Dermis microvascular lymphatic vessel endothelial cell (primary cell): Measurements from ENCODE around the gene HOXA7. TPM values are rescaled to one million over a fixed set of nuclear protein-coding genes. Genes with fewer than 3 reads are reported as not detected.

ENCODE experiments used
- DNase-seq, 2 donors: peaks; one replicate each; pipeline versions ENCODE4 v3.0.0 to v3.0.0-alpha.2; 2010; ENCODE audit warnings: low read depth in 2 of 2
- total RNA-seq: library from RNA; depleted of rRNA; stranded (reverse); fragments of >200 nt; gene quantifications from 2 replicates; pipeline ENCODE4 v1.2.1, GENCODE V29; 2014

HOXA7 gene
- total RNA-seq, 1 donor from 2014 or later, result 1.0 TPM

DNA sequence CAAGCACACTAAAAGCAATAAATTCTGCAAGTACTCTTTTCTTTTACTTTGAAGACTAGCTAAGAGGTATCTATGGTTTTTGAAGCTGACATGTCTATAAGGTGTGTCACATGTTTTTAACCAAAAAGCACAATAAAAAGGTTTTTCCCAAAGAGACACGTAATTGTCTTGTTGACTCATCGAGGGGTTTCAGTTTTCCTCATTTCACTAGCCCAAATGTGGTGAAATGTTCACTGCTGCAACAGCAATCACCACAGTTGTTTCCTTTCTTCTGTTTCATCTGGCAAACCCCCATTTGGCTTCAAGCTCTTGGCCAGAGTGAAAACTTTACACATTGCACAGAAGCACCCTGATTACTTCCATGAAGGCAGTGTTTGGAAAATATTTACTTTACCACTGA lies 22.1 kb downstream of the HOXA7 start:
- DNase-seq, result peak; percentile 87 to 88

DNA sequence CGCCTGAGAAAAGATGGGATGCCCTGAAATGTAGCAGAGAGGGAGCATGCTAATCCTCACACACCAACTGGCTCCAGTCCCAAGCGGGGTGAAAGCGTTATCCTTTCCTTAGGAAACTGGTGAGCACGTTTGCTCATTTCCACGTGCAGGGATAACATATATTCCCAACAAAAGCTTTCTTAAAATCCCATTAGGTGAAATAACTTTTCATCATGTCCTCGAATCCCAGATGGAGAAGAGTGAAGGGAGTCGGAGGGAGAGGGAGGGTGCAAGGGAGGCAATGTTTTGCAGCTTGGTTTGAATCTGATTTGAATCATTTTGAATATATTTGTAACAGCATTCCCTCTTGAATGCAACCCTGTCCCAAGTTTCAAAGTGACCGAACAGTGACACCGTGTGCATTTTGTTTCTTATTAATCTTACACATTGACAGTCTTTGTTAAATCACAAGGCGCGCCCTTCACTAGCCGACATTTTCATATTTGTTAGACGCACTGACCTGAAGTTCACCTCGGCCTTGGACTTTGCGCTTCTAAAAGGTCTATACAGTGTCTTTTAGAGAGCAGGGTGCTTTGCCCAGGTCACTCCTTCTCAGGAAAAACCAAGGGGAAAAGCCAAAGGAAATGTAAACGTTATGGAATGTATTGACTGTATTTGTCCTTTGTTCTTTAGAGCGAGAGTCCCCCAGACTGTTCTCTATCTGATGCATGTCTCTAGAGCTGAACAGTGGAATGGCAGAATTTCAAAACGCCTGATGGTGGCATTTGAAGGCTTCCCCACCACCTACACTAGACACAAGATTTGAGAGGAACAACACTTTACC lies 22.9 kb downstream of the HOXA7 start:
- DNase-seq, result peak in 1 of 2 donors; percentile 37

DNA sequence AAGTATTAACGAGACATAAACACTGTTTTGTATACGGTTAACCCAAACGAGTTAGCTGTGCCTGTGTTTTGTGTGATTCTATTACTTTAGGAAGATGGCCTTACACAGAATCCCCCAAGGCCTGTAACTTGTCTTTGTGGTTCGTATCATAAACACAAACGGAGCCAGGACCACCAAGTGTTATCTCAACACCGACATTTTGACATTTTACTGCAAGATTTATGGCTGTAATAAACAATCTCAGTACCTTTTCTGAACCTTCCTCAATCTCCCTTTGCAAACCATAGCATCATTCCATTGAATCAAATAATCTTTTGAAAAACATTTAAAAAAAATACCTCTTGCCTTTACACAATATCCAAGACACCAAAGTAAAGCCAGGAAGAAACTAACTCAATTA lies 23.5 kb downstream of the HOXA7 start:
- DNase-seq, result no peak

GRCh38 chr7:27132214-27132613 lies 24.3 kb downstream of the HOXA7 start:
- no peak for DNase-seq

DNA sequence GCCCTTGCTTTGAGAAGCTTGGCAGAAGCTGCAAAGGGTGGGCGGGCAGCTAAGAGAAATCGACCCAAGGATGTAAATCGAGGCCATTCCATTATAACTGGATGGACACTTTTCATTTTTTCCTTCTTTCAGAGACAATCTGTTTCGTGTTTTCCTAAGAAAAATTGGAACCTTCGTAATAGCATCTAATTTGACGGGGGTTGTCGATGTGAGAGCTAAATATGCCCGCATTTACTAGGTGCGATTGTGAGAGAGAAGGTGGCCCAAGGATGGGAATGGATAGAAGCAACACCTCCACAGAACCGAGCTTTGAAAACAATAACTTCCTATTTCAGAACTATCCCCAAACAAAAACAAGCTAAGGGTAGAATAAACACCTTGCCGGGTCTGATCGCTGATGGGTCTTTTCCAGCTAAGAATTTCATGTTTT lies 25.1 kb downstream of the HOXA7 start:
- DNase-seq, result no peak

- DNase-seq, result peak; percentile 71 to 94
Observed at GRCh38 chr7:27130540-27131389, 25.7 kb downstream of the HOXA7 start, which contains the start of gene HOXA4. Gene HOXA4 (minus strand): TSS chr7:27130757. CDS start chr7:27130733, 24 bp downstream.

DNA sequence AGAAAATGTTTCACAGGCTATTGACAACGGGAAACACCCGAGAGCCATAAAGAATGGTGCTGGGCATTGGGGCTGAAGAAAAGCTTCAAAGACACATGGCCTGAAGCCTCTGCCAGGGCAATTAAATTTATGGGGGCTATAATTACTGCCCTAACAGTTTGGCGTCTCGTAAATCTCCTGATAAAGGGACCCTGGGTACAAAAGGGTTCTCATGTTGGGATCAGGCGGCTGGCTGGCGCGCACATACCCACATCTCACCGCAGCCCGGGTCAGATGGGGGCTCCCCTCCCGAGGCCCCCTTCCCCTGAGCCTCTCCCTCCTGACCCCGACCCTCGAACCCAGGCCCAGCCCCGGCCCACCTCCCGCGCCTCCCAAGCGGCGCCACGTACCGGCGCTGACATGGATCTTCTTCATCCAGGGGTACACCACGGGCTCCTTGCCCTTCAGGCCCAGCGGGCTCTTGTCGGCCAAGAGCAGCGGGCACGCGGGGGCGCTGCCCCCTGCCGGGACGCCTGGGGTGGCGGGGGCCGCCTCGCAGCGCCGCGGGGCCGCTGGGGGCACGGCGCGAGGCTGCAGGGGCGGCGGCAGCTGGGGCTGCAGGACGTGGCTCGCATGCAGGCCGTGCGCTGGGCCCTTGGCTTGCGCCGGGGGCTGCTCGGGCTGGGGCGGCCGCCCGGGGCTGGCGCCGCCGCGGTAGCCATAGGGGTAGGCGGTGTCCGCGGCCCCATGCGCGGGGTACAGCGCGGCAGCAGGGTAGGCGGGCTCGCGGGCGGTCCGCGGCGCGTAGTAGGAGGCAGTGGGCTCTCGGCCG lies 26.5 kb downstream of the HOXA7 start:
- peak in 1 of 2 donors; percentile 71 for DNase-seq

DNA sequence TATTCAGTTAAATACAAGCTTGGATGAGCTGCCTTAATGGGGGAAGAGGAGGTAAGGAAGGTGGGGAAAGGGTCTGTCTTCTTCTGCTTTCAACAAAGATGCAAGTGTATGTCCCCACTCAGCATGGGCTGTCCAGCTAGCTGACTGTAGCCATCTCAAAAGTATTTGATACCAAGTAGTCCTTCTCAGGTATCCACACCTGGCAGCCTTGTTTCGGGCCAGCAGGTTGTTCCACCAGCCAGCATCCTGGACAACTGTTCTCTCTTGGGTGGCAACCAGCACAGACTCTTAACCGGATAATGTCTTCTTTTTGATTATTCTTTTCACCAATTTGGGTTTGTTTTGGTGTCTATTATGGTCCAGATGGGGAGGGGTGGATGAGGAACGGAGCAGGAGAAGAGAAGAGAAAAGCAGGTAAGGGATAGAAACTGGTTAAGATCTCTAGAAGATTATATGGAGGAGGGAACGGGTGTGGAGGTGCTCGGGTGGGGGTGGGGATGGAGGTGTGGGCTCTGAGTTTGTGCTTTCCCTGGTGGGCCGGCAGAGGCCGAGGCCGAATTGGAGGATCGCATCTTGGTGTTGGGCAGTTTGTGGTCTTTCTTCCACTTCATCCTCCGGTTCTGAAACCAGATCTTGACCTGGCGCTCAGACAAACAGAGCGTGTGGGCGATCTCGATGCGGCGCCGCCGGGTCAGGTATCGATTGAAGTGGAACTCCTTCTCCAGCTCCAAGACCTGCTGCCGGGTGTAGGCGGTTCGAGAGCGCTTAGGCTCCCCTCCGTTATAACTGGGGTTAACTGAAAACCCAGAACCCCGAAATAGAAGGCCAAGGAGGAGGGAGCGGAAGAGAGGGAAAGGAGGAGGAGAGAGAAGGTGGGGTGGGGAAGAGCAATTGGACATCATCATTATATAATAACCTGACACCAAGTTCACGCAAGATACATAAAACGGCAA lies 27.4 kb downstream of the HOXA7 start:
- DNase-seq, result no peak

DNA sequence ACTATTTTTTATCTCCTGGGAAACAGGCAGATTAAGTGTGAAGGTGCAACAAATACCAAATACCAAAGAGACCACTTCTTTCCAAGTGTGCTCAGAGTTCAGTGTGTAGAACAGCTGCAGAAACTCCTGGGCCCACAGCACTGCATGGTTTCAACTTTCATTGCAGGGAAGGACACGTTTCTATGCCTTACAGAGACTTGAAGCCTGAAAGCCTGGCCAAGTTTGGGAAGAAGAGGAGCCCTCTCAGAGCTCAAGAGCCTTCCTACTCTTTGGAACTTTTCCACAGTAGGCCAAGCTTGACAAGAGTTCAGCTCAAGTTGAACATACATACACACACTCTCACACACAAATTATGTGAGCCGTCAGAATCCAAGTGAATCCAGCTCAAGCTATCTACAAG lies 28.4 kb downstream of the HOXA7 start:
- no peak for DNase-seq

- no peak for DNase-seq
Observed at GRCh38 chr7:27126596-27127327, 29.7 kb downstream of the HOXA7 start.

DNA sequence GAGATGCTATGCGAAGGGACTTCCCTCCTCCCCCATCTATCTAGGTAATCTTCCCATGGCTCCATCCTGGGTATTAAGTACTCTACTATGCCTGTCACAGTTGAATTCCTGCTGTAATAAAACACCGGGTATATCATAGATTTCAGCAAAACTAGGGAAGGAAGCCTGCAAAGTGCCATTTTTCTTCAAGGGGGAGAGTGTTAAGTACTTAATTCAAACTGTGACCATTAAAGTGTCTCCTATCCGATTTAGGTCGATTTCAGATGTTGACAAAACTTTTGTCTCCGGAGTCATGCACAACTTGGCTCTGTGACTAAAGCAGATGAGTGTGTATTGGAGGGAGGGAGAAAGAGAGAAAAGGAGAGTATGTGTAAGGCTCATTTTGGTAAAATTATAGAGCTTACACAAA lies 30.5 kb downstream of the HOXA7 start:
- DNase-seq, result no peak

GRCh38 chr7:27124902-27125689 lies 31.4 kb downstream of the HOXA7 start:
- no peak for DNase-seq

- no peak for DNase-seq
Observed at GRCh38 chr7:27124096-27124901, 32.2 kb downstream of the HOXA7 start.

DNA sequence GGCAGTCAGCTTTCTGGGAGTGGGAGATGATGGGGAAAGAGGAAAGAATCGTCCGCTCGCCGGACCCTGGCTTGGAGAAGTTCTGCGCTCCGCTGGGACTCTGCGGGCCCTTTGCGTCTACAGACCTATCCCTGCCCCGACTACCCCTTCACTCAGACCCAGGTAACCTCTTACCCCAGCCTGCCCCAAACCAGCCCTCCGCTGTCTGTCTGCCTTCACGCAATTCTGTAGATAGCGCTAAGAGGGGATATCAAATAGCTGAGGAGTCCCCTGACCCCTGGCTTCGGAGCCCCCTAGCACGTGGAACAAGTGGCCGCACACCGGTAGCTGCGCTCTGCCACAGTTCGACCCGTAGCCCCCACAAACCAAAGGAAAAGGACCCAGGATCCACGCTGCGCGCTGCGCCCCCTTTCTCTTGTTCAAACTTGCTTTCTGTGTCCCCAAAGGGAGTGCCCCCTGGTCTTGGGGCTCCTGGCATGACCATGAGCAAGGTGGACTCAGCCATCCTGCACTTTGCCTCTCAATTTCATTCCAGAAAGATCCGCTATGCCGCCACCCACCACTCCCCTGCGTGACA lies 32.9 kb downstream of the HOXA7 start:
- DNase-seq, result no peak

- DNase-seq, result no peak
Observed at GRCh38 chr7:27123007-27123476, 33.4 kb downstream of the HOXA7 start.

DNA sequence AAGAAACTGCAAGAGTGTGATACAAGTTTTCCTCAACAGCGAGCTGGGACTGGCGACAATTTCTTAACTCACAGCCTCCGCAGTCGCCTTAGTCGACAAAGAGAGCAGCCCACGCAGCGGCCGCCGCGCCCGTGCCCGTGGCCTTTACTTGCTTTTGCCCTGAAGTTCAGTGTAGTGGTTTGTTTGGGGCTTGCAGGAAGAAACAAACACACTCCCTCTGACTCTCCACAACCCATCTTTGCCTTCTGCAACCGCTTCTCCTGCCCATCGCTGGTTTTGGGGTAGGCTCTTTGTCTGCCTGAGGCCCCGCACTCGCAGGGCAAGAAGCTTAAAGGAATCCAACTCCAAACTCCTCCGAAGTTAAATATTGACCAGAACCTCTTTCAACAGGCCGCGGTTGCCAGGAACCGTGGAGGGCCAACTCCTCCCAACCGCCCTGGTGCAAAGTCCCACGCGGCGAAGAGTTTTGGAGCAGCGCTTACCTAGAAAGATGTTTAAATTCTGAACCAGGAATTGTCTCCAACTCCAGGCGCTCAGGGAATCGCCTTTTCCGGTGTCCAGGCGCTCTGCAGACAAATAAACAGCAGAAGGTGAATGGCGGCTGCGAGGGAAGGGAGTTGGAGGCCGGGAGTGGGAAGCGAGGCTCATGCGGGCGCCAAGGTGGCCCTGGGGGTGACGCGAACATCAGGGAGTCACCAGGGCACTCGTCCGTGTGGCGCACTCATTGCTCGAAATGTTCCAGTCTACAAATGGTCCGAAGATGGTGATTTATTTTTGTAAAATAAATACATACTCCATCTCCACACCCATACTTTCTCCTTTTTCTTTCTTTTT lies 34.2 kb downstream of the HOXA7 start:
- no peak for DNase-seq

- DNase-seq, result no peak
Observed at GRCh38 chr7:27121684-27122076, 34.8 kb downstream of the HOXA7 start.
